ENCODE measurements around the gene ATG12. TPM values are rescaled to one million over a fixed set of nuclear protein-coding genes. Genes with fewer than 3 reads are reported as not detected.

Gene ATG12
- total and polyA plus RNA-seq, 2 of the 13 experiments (the other 11 are each of a cell fraction or from before 2014, with no cell fraction given) = 46.4 to 58.1 TPM

- H3K27me3 ChIP-seq (ENCODE audit: control insufficient read depth in 1 of 2, insufficient read depth in 2 of 2, low read length in 2 of 2) = no peaks in the 10 kb centered on the region
- H2AFZ ChIP-seq (ENCODE audit: low read length) = no peak overlapping the region
- no peaks in the 10 kb centered on the region for H3K9me3 ChIP-seq (ENCODE audit: low read length)
- no peak overlapping the region for H3K4me2 ChIP-seq (ENCODE audit: low read depth, low read length)
- intact Hi-C loops (cut with micrococcal nuclease; ENCODE audit: unreplicated experiment) = no loop called here
- in situ Hi-C loops (cut with HindIII; ENCODE audit: extremely low pct_ligation_motif_present, low pct_unique_long_range_greater_than_20kb) = no loop called here
- H3K27ac ChIP-seq (ENCODE audit: extremely low read length, insufficient read depth, low read length) = no peak overlapping the region
- ChIA-PET POLR2A (no interaction called here), CTCF (ENCODE audit: low intra/inter-chr PET ratio, low total read pairs) (no interaction called here)
- H3K79me2 ChIP-seq (ENCODE audit: insufficient read depth, low read length) = no peaks in the 10 kb centered on the region
- no peaks in the 10 kb centered on the region for H3K4me1 ChIP-seq (ENCODE audit: insufficient read depth, low read length)
- peaks cover 3 to 24% of the 10 kb centered on the region in 2 experiments for H3K36me3 ChIP-seq (replicated peaks in 1 of 2; ENCODE audit: control insufficient read depth in 1 of 2, insufficient read depth in 2 of 2, low read length in 2 of 2)
- ATAC-seq (no peak), FAIRE-seq (no peak), DNase-seq (ENCODE audit: low spot score) (no peak)
- no peak overlapping the region for H3K4me3 ChIP-seq (replicated peaks in 1 of 3; ENCODE audit: insufficient read depth in 1 of 3, low read depth in 2 of 3, low read length in 3 of 3)
- no peak overlapping the region for H3K9ac ChIP-seq (ENCODE audit: insufficient read depth, low read depth, low read length)
- no peaks in the 10 kb centered on the region for H4K20me1 ChIP-seq (ENCODE audit: insufficient read depth, low read length)
- WGBS (ENCODE audit: low lambda C conversion rate) = 100% methylated on average over 1 of the region's 1 CpG
- no TSS peak for BruUV-seq (replicated peaks)
- TF ChIP-seq ZBTB37 (CRISPR knock-in tag; IDR thresholded peaks at IDR 0.05) (no peak), RELA (CRISPR knock-in tag; IDR thresholded peaks at IDR 0.05) (no peak), ZSCAN12 (CRISPR knock-in tag; IDR thresholded peaks at IDR 0.05) (no peak), SKI (IDR thresholded peaks at IDR 0.05; ENCODE audit: partially characterized antibody) (no peak), ZNF761 (CRISPR knock-in tag; conservative IDR thresholded peaks at IDR 0.05) (no peak), RERE (CRISPR knock-in tag; IDR thresholded peaks at IDR 0.05; ENCODE audit: low read depth) (no peak), ZNF280D (CRISPR knock-in tag; IDR thresholded peaks at IDR 0.05) (no peak), ZKSCAN8 (CRISPR knock-in tag; IDR thresholded peaks at IDR 0.05; ENCODE audit: borderline replicate concordance) (no peak), RORA (CRISPR knock-in tag; IDR thresholded peaks at IDR 0.05) (no peak), ZNF282 (IDR thresholded peaks at IDR 0.05; ENCODE audit: partially characterized antibody) (no peak), USF2 (IDR thresholded peaks at IDR 0.05; ENCODE audit: low read depth, low read length) (no peak), USF2 (CRISPR knock-in tag; IDR thresholded peaks at IDR 0.05; ENCODE audit: borderline replicate concordance) (no peak), SRSF9 (IDR thresholded peaks at IDR 0.05; ENCODE audit: borderline replicate concordance, insufficient read depth, low read depth, low read length, poor library complexity, severe bottlenecking) (no peak)
Observed at GRCh38 chr5:115873392-115873791, 32.0 kb upstream of the ATG12 start.

All from HepG2 (cell line).